IPS DF 6.9 (cell line): Measurements from ENCODE around the gene ITGAE.

Source experiments
- DNase-seq: peaks from one replicate; pipeline ENCODE4 v3.0.0-alpha.2; 2013; ENCODE audit warnings: low read depth, low spot score
- H3K27ac ChIP-seq: one replicate; pipeline ENCODE4 v1.5.1; 2013; ENCODE audit warnings: low read length, control low read depth
- H3K27me3 ChIP-seq: 2 replicates; pipeline ENCODE4 v1.6.1; 2013; ENCODE audit warnings: mild to moderate bottlenecking, low read length; ENCODE audit not compliant: control insufficient read depth, insufficient read depth
- H3K36me3 ChIP-seq: 2 replicates; pipeline ENCODE4 v1.6.1; 2013; ENCODE audit warnings: low read length; ENCODE audit not compliant: control insufficient read depth, insufficient read depth
- H3K4me1 ChIP-seq: 2 replicates; pipeline ENCODE4 v1.6.1; 2013; ENCODE audit warnings: low read length; ENCODE audit not compliant: control insufficient read depth, insufficient read depth
- H3K4me3 ChIP-seq: 2 replicates; pipeline ENCODE4 v1.5.1; 2013; ENCODE audit warnings: mild to moderate bottlenecking, low read length
- H3K9me3 ChIP-seq: 2 replicates; pipeline ENCODE4 v1.6.1; 2013; ENCODE audit warnings: low read length, inconsistent platforms; ENCODE audit not compliant: control insufficient read depth, insufficient read depth
- WGBS: extraction: QIAGEN DNeasy Blood & Tissue Kit; methylation state at CpG from one replicate; pipeline ENCODE4 v1.1.7; 2013; ENCODE audit warnings: mixed read lengths, missing lambda C conversion rate; ENCODE audit not compliant: insufficient read length, insufficient coverage; 5-methylcytosine and 5-hydroxymethylcytosine counted together

ITGAE gene

DNA sequence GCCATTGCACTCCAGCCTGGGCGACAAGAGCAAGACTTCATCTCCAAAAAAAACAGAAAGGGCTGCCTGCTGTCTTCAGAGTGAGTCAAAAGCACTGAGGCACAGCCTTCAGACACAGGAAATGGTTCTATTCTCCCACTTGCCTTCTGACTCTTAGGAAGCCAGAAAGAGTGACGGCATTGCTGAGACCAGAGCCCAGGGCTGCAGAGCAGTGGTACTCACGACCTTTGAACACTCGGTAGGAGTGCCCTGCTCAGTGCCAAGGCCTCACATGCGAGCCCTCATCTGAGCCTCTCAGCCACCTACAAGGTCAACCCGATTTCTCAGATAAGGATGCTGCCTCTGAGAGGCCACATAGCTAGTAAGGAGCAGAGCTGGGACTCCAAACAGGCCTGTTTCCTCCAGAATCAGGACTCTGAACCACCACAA lies 3.5 kb upstream of the ITGAE start:
- no CpG with 5 or more reads among the region's 6 CpGs for WGBS
- Histone ChIP-seq H3K4me3 (no peak overlapping the region), H3K27ac (no peak overlapping the region), H3K36me3 (no peaks in the 10 kb centered on the region), H3K9me3 (no peaks in the 10 kb centered on the region), H3K27me3 (no peaks in the 10 kb centered on the region), H3K4me1 (no peaks in the 10 kb centered on the region)
- DNase-seq: no peak

- no peaks in the 10 kb centered on the region for H3K36me3 ChIP-seq
- H3K4me3 ChIP-seq: no peak overlapping the region
- H3K4me1 ChIP-seq: no peaks in the 10 kb centered on the region
- WGBS: no CpG with 5 or more reads among the region's 5 CpGs
- no peak overlapping the region for H3K27ac ChIP-seq
- no peak for DNase-seq
- no peaks in the 10 kb centered on the region for H3K9me3 ChIP-seq
- no peaks in the 10 kb centered on the region for H3K27me3 ChIP-seq
Observed at GRCh38 chr17:3803308-3803640, 2.3 kb upstream of the ITGAE start.

DNA sequence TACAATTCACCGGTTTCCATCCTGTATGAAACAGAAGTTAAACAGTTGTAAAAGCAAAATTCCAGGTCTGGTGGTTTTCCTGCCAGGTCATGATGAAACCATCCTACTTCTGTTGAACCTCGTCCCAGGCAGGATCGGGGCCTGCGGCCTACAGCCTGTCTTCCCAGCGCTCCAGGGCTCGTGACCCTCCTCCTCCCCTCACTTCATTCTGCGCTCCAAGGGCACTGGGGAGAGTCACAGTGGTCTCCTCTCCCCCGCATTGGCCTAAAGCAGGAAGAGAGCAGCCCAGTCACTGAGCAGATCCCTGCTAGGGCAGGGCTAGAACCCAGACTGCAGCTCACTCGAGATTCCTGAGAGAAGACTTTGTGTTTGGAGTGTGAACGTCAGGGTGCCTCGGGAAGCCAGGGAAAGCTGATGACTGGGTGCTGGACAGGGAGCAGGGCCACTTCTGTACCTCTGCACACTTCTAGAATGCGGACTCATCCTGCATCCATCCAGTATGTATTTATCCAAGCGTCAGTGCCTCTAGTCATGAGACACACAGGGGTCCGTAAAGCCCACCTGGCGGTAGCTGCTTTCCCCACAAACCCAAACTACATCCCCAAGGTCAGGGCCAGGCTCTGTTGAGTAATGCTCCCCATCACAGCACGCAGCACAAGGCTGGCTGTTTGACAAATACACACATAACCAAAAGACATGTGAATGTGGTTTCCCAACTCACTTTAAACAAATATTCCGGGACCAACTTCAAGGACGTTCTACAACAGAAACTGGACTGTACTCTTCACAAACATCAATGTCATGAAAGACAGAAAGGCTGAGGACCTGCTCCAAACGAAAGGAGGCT lies 1.7 kb upstream of the ITGAE start:
- DNase-seq: no peak
- Histone ChIP-seq H3K4me1 (no peaks in the 10 kb centered on the region), H3K27me3 (no peaks in the 10 kb centered on the region), H3K9me3 (no peaks in the 10 kb centered on the region), H3K4me3 (no peak overlapping the region), H3K36me3 (no peaks in the 10 kb centered on the region), H3K27ac (no peak overlapping the region)
- WGBS: no CpG with 5 or more reads among the region's 19 CpGs

DNA sequence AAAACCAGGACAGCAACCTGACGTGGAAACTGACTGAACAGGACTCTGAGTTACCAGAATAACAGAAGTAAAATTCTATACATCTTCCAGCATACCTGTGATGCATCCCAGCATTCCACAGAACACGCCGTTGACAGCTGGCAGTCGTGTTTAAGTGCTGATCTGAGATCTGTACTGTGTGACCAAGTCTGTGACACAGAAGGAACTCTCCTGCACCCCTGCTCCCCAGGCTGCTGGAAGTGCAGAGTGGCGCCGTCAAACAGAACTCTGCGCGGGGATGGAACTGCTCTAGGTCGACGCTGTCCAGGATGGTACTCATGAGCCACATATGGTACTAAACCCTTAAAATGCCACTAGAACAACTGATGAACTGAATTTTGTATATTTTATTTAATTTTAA lies 804 bp upstream of the ITGAE start:
- no CpG with 5 or more reads among the region's 10 CpGs for whole genome bisulfite sequencing
- Histone ChIP-seq H3K4me1 (no peaks in the 10 kb centered on the region), H3K4me3 (no peak overlapping the region), H3K27me3 (no peaks in the 10 kb centered on the region), H3K27ac (no peak overlapping the region), H3K9me3 (no peaks in the 10 kb centered on the region), H3K36me3 (no peaks in the 10 kb centered on the region)
- no peak for DNase-seq

DNA sequence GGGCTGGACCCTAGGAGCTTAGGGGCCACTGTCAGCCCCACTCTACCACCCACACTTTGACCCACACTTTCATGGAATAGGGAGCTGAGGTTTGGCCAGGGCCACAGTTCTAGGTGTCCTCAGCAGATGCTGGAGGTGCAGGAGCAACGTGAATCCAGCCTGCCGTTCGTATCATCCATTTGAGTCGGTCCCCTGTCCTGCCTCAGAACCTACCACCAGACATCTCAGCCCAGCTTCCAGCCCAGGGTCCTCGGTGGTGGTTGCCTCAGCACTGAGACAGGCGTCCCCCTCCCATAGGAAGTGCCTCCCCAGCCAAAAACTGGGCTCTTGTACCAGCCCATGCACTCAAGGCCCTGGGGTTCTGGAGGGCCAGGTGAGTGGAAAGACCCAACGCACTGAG lies 359 bp upstream of the ITGAE start:
- Histone ChIP-seq H3K4me3 (no peak overlapping the region), H3K36me3 (no peaks in the 10 kb centered on the region), H3K4me1 (no peaks in the 10 kb centered on the region), H3K27me3 (no peaks in the 10 kb centered on the region), H3K9me3 (no peaks in the 10 kb centered on the region), H3K27ac (no peak overlapping the region)
- WGBS: no CpG with 5 or more reads among the region's 7 CpGs
- DNase-seq: no peak

DNA sequence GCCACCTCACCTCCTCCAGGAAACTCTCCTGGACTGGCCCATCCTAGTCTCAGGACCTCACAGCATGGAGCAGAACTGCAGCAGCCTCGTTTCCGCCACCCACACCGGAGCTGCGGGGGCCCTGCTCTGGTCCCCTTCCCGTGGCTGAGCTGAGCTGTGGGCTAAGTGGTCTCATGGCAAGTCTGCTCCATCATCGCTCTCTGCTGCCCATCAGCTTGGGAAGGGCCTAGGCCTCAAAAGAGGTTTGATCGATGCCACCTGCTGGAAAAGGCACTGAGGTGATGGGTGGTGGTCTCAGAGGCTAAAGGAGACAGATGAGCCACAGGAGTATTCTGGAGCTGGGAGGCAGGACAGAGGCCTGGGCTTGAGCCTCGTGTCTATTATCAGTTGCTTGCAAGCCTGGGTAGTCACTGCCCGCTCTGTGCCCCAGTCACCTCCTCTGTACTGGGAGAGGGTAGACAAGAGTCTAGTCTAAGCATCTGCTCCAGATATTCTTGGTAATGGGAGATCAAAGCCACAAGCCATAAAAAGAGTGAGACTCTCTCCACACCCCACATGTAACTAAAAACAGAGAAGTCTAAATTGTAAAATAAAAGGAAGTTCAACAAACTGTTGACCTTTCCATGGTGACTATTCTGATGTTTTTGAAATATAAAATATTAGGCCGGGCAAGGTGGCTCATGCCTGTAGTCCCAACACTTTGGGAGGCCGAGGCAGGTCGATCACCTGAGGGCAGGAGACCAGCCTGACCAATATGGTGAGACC lies 1.6 kb downstream of the ITGAE start:
- WGBS: no CpG with 5 or more reads among the region's 12 CpGs
- no peak for DNase-seq
- no peaks in the 10 kb centered on the region for H3K9me3 ChIP-seq
- no peaks in the 10 kb centered on the region for H3K4me1 ChIP-seq
- no peak overlapping the region for H3K4me3 ChIP-seq
- no peaks in the 10 kb centered on the region for H3K27me3 ChIP-seq
- no peaks in the 10 kb centered on the region for H3K36me3 ChIP-seq
- H3K27ac ChIP-seq: no peak overlapping the region

DNA sequence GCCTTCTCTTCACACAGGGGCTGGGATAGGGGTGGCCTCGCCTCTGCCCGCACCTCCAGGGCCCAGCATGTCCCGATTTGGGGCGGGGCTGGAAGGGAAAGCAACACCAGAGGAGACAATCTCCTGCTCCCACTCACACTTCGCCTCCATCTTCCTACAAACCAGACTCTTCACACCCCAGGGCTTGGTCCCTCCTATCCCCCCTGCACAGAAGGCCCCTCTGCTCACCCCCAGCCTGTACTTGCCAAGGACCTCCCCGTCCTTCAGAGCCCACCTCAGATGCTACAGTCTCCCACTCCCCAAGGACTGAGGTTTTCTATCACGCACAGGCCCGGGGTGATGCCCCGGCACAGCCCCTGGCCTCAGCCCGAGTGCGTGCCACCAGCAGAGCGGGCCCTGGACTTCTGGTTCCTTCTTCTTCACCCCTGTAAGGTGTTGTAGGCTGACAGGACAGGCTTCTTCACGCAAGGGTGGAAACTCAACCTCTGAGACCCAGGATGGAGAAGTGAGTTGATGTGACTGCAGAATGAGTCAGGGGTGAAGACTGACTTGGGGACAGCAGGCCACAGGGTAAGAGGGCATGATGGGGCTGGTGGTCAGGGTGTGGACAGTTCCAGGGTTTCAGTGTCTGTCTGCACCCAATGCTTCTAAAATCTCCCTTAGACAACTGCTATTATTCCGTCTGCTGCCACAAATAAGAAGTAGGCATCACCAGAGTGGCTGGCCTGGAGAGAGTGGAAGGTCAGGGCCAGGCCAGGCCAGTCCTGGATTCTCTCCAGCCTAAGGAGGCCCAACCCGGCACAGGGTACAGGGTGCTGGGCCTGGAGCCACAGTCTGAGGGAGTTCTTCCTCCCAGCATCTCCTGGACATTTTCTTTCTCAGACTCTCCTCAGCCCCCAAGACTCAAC lies 2.5 kb downstream of the ITGAE start:
- no peak overlapping the region for H3K27ac ChIP-seq
- no peaks in the 10 kb centered on the region for H3K4me1 ChIP-seq
- DNase-seq: no peak
- H3K9me3 ChIP-seq: no peaks in the 10 kb centered on the region
- no peaks in the 10 kb centered on the region for H3K27me3 ChIP-seq
- H3K36me3 ChIP-seq: no peaks in the 10 kb centered on the region
- no CpG with 5 or more reads among the region's 15 CpGs for WGBS
- no peak overlapping the region for H3K4me3 ChIP-seq

- WGBS: no CpG with 5 or more reads among the region's 9 CpGs
- DNase-seq: no peak
- Histone ChIP-seq H3K27ac (no peak overlapping the region), H3K4me1 (no peaks in the 10 kb centered on the region), H3K36me3 (no peaks in the 10 kb centered on the region), H3K9me3 (no peaks in the 10 kb centered on the region), H3K4me3 (no peak overlapping the region), H3K27me3 (no peaks in the 10 kb centered on the region)
Observed at GRCh38 chr17:3796822-3797170, 4.2 kb downstream of the ITGAE start.

DNA sequence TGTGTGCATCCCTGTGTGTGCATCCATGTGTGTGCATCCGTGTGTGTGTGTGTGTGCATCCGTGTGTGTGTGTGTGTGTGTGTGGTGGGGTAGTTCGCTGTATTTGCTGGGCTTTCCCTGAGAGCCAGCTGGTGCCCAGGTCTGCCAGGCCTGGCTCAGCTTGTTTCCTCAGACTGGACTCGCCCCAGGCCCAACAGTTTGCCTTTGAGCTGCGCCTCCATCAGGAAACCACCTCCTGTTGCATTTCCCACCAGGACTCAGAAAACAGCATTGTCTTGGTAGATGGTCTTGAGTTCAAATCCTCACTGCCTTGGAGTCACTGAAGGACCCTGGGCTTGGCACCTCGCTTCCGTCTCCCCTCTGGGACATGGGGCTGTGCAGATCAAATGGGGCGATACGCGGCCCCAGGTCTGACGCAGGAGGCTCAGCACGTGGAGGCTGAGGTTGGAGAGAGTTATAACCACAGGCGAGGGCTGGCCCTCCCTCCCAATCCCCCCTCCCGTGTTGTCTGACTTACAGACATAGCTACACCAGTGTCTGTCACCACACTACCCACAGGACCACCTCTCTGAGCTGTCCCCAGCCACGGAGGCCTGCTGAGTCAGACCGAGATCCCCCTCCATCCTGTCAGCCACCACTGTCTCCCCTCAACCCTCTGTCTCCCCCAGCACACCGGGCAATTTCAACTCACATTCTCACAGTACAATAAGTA lies 4.7 kb downstream of the ITGAE start:
- no peak for DNase-seq
- no peaks in the 10 kb centered on the region for H3K9me3 ChIP-seq
- no peak overlapping the region for H3K4me3 ChIP-seq
- no peaks in the 10 kb centered on the region for H3K36me3 ChIP-seq
- no peak overlapping the region for H3K27ac ChIP-seq
- no CpG with 5 or more reads among the region's 17 CpGs for WGBS
- H3K27me3 ChIP-seq: no peaks in the 10 kb centered on the region
- no peaks in the 10 kb centered on the region for H3K4me1 ChIP-seq
